DOHH2 (cell line): ENCODE results near the gene SMIM44.

Experiments
- CTCF ChIP-seq: fragments of 200-600 bp; sonication (generic); IDR thresholded peaks from one replicate; pipeline ENCODE4 v1.5.1; 2014; ENCODE audit warnings: antibody characterized with exemption, mild to moderate bottlenecking, low read depth, low read length; ENCODE audit not compliant: poor library complexity, severe bottlenecking
- EZH2phosphoT487 ChIP-seq: fragments of 200-600 bp; sonication (generic); IDR thresholded peaks from 2 replicates; pipeline ENCODE4 v1.6.1; 2017; ENCODE audit warnings: borderline replicate concordance, mild to moderate bottlenecking, antibody characterized with exemption, low read length, moderate library complexity, mixed read lengths

- TF ChIP-seq CTCF (no peak), EZH2phosphoT487 (no peak)
Observed at GRCh38 chr19:3500429-3501101, 17.3 kb upstream of the SMIM44 start, which contains the start of gene DOHH.
